IMR-90 (cell line): ENCODE results near the gene DNAAF3. TPM values are rescaled to one million over a fixed set of nuclear protein-coding genes. Genes with fewer than 3 reads are reported as not detected.

ENCODE experiments used
- ATAC-seq: fragments of 200-7000 bp; cut with Tn5 transposase; 2 replicates; pipeline ENCODE4 v1.9.1; 2020; ENCODE audit warnings: low read depth, mild to moderate bottlenecking, moderate library complexity
- BruUV-seq: library from RNA; stranded (reverse); fragments of 400-500 nt; replicated peaks from 2 replicates; lab custom pipeline; 2021; lab: Mats Ljungman, UMichigan
- CTCF ChIA-PET: fragments of 300-600 bp; formaldehyde crosslinking; extraction: SDS; loops from one replicate; lab custom pipeline; 2021; ENCODE audit warnings: antibody characterized with exemption; lab: Yijun Ruan, JAX
- POLR2A ChIA-PET: fragments of 300-600 bp; sonication (Branson Sonifier 250); formaldehyde crosslinking; loops from one replicate; lab custom pipeline; 2022; ENCODE audit warnings: antibody characterized with exemption; ENCODE audit not compliant: unreplicated experiment; lab: Charles Lee
- DNase-seq: peaks from one replicate; pipeline ENCODE4 v3.0.0; 2013
- H2AFZ ChIP-seq: replicated peaks from 2 replicates; pipeline ENCODE3; 2013; ENCODE audit warnings: low read length, mild to moderate bottlenecking; ENCODE audit not compliant: poor library complexity
- H2AK5ac ChIP-seq: 2 replicates; pipeline ENCODE4 v1.6.1; 2013; ENCODE audit warnings: low read depth, low read length, inconsistent platforms
- H2AK9ac ChIP-seq: replicated peaks from 2 replicates; pipeline ENCODE3; 2013; ENCODE audit warnings: mild to moderate bottlenecking, low read depth, low read length, moderate library complexity; ENCODE audit not compliant: poor library complexity
- H2BK120ac ChIP-seq: 2 replicates; pipeline ENCODE4 v1.6.1; 2013; ENCODE audit warnings: low read depth, low read length, inconsistent platforms
- H2BK15ac ChIP-seq: 3 replicates; pipeline ENCODE4 v1.6.1; 2013; ENCODE audit warnings: low read depth, low read length, inconsistent platforms
- H2BK20ac ChIP-seq: 2 replicates; pipeline ENCODE4 v1.6.1; 2013; ENCODE audit warnings: low read depth, mild to moderate bottlenecking, inconsistent platforms, low read length, moderate library complexity
- H2BK5ac ChIP-seq: 2 replicates; pipeline ENCODE4 v1.6.1; 2013; ENCODE audit warnings: mild to moderate bottlenecking, low read depth, low read length, inconsistent platforms; ENCODE audit not compliant: poor library complexity, severe bottlenecking
- H3K14ac ChIP-seq: replicated peaks from 2 replicates; pipeline ENCODE4 v1.6.1; 2013; ENCODE audit warnings: low read depth, low read length, inconsistent platforms
- H3K18ac ChIP-seq: 2 replicates; pipeline ENCODE4 v1.6.1; 2013; ENCODE audit warnings: low read depth, low read length, control low read depth
- H3K23ac ChIP-seq: 2 replicates; pipeline ENCODE4 v1.6.1; 2013; ENCODE audit warnings: low read depth, low read length, inconsistent platforms
- H3K27ac ChIP-seq: 2 replicates; pipeline ENCODE4 v1.5.1; 2013; ENCODE audit warnings: mild to moderate bottlenecking, control low read depth, low read length; ENCODE audit not compliant: insufficient read depth
- H3K27me3 ChIP-seq: 2 replicates; pipeline ENCODE4 v1.6.1; 2013; ENCODE audit warnings: low read length; ENCODE audit not compliant: control insufficient read depth, insufficient read depth
- H3K36me3 ChIP-seq: 2 replicates; pipeline ENCODE4 v1.6.1; 2013; ENCODE audit warnings: low read length, mixed read lengths; ENCODE audit not compliant: control insufficient read depth, insufficient read depth
- H3K4ac ChIP-seq: 2 replicates; pipeline ENCODE4 v1.6.1; 2013; ENCODE audit warnings: low read depth, low read length, inconsistent platforms
- H3K4me1 ChIP-seq: 2 replicates; pipeline ENCODE4 v1.6.1; 2013; ENCODE audit warnings: low read length, mixed read lengths; ENCODE audit not compliant: control insufficient read depth, insufficient read depth
- H3K4me2 ChIP-seq: 2 replicates; pipeline ENCODE4 v1.6.1; 2013; ENCODE audit warnings: low read depth, mild to moderate bottlenecking, control low read depth, low read length, moderate library complexity
- H3K4me3 ChIP-seq: 2 replicates; pipeline ENCODE4 v1.5.1; 2013; ENCODE audit warnings: low read depth, mild to moderate bottlenecking, control low read depth, low read length, moderate library complexity; ENCODE audit not compliant: insufficient read depth
- H3K56ac ChIP-seq: 2 replicates; pipeline ENCODE4 v1.6.1; 2013; ENCODE audit warnings: low read length, inconsistent platforms; ENCODE audit not compliant: insufficient read depth; ENCODE audit errors: extremely low read depth
- H3K79me1 ChIP-seq, 2 experiments: 2 replicates each; pipeline ENCODE4 v1.6.1; 2013; ENCODE audit warnings: low read length in 2 of 2, inconsistent platforms in 1 of 2, low read depth in 1 of 2
- H3K9ac ChIP-seq: 2 replicates; pipeline ENCODE4 v1.6.1; 2013; ENCODE audit warnings: low read depth, low read length, control low read depth
- H3K9me1 ChIP-seq: 2 replicates; pipeline ENCODE4 v1.6.1; 2013; ENCODE audit warnings: low read length, inconsistent platforms; ENCODE audit not compliant: insufficient read depth
- H3K9me3 ChIP-seq: 2 replicates; pipeline ENCODE4 v1.6.1; 2013; ENCODE audit warnings: low read length; ENCODE audit not compliant: control insufficient read depth, insufficient read depth
- H4K20me1 ChIP-seq: 2 replicates; pipeline ENCODE4 v1.6.1; 2013; ENCODE audit warnings: low read length, inconsistent platforms; ENCODE audit not compliant: insufficient read depth
- H4K5ac ChIP-seq: 2 replicates; pipeline ENCODE4 v1.6.1; 2013; ENCODE audit warnings: mild to moderate bottlenecking, low read depth, low read length, control low read depth
- H4K8ac ChIP-seq, 2 experiments: 2 replicates each; pipeline ENCODE4 v1.6.1; 2013; ENCODE audit warnings: low read depth in 2 of 2, low read length in 2 of 2, control low read depth in 1 of 2, inconsistent platforms in 1 of 2
- H4K91ac ChIP-seq: 2 replicates; pipeline ENCODE4 v1.6.1; 2013; ENCODE audit warnings: low read depth, low read length, inconsistent platforms; ENCODE audit not compliant: insufficient read depth
- CHD1 ChIP-seq: IDR thresholded peaks from 2 replicates; pipeline ENCODE4 v1.6.1; 2012; ENCODE audit warnings: low read depth, low read length, improper control_type of control experiment
- MAFK ChIP-seq: IDR thresholded peaks from 2 replicates; pipeline ENCODE4 v1.6.1; 2012; ENCODE audit warnings: low read depth, low read length, improper control_type of control experiment
- RAD21 ChIP-seq: IDR thresholded peaks from 2 replicates; pipeline ENCODE4 v1.6.1; 2012; ENCODE audit warnings: low read length, improper control_type of control experiment
- RFX5 ChIP-seq: IDR thresholded peaks from 2 replicates; pipeline ENCODE4 v1.8.0; 2012; ENCODE audit warnings: low read depth, mild to moderate bottlenecking, low read length, moderate library complexity
- SMC3 ChIP-seq: fragments of 150-350 bp; IDR thresholded peaks from 2 replicates; pipeline ENCODE4 v1.6.1; 2016; ENCODE audit warnings: low read depth, mild to moderate bottlenecking, antibody characterized with exemption, low read length, moderate library complexity
- WGBS, 2 experiments: methylation state at CpG; one replicate each; pipeline versions ENCODE4 v1.1.5 to v1.1.7; 2013; ENCODE audit warnings: missing lambda C conversion rate in 2 of 2; ENCODE audit not compliant: insufficient read length in 1 of 2; ENCODE audit errors: extremely low coverage in 2 of 2; 5-methylcytosine and 5-hydroxymethylcytosine counted together
- dilution Hi-C: fragments of 300-500 bp; cut with HindIII; formaldehyde crosslinking; loops from one replicate; pipeline ENCODE4 v1.14.3; 2018; ENCODE audit warnings: low sequenced_read_pairs; ENCODE audit not compliant: unreplicated experiment
- in situ Hi-C: fragments of 300-500 bp; cut with MboI; formaldehyde crosslinking; loops from 3 replicates; pipeline ENCODE4 v1.14.3; 2019; ENCODE audit warnings: low sequenced_read_pairs, inconsistent platforms, mixed read lengths
- intact Hi-C: fragments of 100-400 bp; cut with micrococcal nuclease; formaldehyde crosslinking; loops from 2 replicates; pipeline ENCODE4 v1.10.0; 2022
- polyA plus RNA-seq, 3 experiments: library from polyadenylated mRNA; depleted of rRNA; stranded (reverse); fragments of >200 nt; gene quantifications; 2 replicates each; pipeline ENCODE4 v1.2.3, GENCODE V29; 2012; ENCODE audit warnings: low replicate concordance in 1 of 3
- total RNA-seq: library from RNA; depleted of rRNA; stranded (reverse); fragments of >200 nt; gene quantifications from 2 replicates; pipeline ENCODE4 v1.2.3, GENCODE V29; 2012
- TF ChIP-seq, protein P1 (sequence below): conservative IDR thresholded peaks from 2 replicates; pipeline ENCODE4 v1.5.1; 2012; ENCODE audit warnings: mild to moderate bottlenecking, low read depth, low read length, improper control_type of control experiment

DNAAF3 gene
- total and polyA plus RNA-seq, 2 of the 4 experiments (the other 2 are of a cell fraction): 0.34 TPM; not detected in 1

DNA sequence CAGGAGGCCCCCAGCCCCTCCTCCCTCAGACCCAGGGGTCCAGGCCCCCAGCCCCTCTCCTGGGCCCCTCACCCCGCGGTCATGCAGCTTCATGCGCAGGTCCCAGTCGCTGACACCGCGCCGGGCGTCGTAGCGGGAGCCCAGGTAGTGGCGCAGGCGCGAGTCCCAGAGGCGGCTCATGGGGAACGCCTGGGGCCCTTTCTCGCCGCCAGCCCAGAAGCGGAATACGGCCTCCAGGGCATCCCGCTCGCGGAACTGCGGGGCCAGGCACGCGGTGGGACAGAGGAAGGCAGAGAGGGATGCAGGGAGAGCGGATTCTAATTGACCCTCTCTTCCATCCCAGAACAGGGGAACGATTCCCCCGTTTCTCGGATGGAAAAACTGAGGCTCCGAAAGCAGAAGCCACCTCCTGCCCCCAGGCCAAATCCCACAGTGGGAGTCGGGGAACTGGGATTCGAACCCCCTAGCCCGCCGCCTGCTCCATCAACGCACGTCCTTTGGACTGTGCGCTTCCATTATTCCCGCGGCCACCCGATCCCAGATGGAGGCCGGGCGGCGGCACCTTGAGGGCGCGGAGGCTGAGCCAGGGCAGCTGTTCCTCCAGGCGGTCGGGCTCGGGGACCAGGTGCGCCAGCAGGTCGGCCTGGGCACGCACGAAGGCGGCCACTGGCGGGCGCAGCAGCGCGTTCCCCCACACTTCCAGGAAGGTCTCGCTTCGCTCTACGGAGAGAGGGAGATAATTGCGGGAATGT is 4.7 kb downstream of the DNAAF3 start:
- H2BK5ac ChIP-seq: no peak overlapping the region
- no peak overlapping the region for H3K4me2 ChIP-seq
- peak overlapping the region; percentile 43 for H2AFZ ChIP-seq
- H3K27ac ChIP-seq: no peak overlapping the region
- no peak overlapping the region for H4K5ac ChIP-seq
- no peaks in the 10 kb centered on the region for H4K20me1 ChIP-seq
- H3K14ac ChIP-seq: no peak overlapping the region
- intact Hi-C loops (no loop called here), in situ Hi-C loops (no loop called here), dilution Hi-C loops (no loop called here)
- ATAC-seq (no peak), DNase-seq (no peak)
- H3K36me3 ChIP-seq: no peaks in the 10 kb centered on the region
- H2AK9ac ChIP-seq: no peak overlapping the region
- H3K18ac ChIP-seq: no peak overlapping the region
- peaks cover 30% of the 10 kb centered on the region for H3K27me3 ChIP-seq
- no peak overlapping the region for H3K56ac ChIP-seq
- no peak overlapping the region for H2BK20ac ChIP-seq
- POLR2A ChIA-PET: no interaction called here
- no peak overlapping the region for H3K4me3 ChIP-seq
- no TSS peak for BruUV-seq
- no peak overlapping the region for H3K9ac ChIP-seq
- H3K9me1 ChIP-seq: peaks cover 2% of the 10 kb centered on the region; the same call in 1 of the 2 replicates
- no peak overlapping the region for H2BK120ac ChIP-seq
- whole genome bisulfite sequencing, 2 experiments: 15% methylated on average over 21 of the region's 61 CpGs; no CpG with 5 or more reads in 1 of the 2 experiments
- H3K23ac ChIP-seq: no peak overlapping the region
- H3K4ac ChIP-seq: no peak overlapping the region
- H2AK5ac ChIP-seq: no peak overlapping the region
- CTCF ChIA-PET: no interaction called here
- H3K4me1 ChIP-seq: peaks cover 2% of the 10 kb centered on the region; the same call in 1 of the 2 replicates
- no peak overlapping the region for H4K91ac ChIP-seq
- no peaks in the 10 kb centered on the region for H3K9me3 ChIP-seq
- H4K8ac ChIP-seq: no peak overlapping the region
- H2BK15ac ChIP-seq: no peak overlapping the region
- no peak for TF ChIP-seq RAD21
- TF ChIP-seq CHD1: no peak
- no peak for TF ChIP-seq MAFK
- TF ChIP-seq SMC3: no peak
- no peak for TF ChIP-seq RFX5
- TF ChIP-seq, protein P1, sequence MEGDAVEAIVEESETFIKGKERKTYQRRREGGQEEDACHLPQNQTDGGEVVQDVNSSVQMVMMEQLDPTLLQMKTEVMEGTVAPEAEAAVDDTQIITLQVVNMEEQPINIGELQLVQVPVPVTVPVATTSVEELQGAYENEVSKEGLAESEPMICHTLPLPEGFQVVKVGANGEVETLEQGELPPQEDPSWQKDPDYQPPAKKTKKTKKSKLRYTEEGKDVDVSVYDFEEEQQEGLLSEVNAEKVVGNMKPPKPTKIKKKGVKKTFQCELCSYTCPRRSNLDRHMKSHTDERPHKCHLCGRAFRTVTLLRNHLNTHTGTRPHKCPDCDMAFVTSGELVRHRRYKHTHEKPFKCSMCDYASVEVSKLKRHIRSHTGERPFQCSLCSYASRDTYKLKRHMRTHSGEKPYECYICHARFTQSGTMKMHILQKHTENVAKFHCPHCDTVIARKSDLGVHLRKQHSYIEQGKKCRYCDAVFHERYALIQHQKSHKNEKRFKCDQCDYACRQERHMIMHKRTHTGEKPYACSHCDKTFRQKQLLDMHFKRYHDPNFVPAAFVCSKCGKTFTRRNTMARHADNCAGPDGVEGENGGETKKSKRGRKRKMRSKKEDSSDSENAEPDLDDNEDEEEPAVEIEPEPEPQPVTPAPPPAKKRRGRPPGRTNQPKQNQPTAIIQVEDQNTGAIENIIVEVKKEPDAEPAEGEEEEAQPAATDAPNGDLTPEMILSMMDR: no peak
- H3K79me1 ChIP-seq: no peaks in the 10 kb centered on the region
